Lower leg skin (tissue), 3 donors: Measurements from ENCODE around the gene VWCE.
"Not testable (repeated sequence)": the region's sequence is repeated elsewhere in the genome, so short reads cannot be mapped to it uniquely, and the experiment has no call there.

Experiments used
- CTCF ChIP-seq, 3 donors: fragments of 450-650 bp; IDR thresholded peaks; one replicate each; pipeline ENCODE4 v1.5.1; 2016; ENCODE audit warnings: antibody characterized with exemption in 3 of 3, mild to moderate bottlenecking in 3 of 3, moderate library complexity in 2 of 3
- POLR2A ChIP-seq, 2 donors: fragments of 450-650 bp; IDR thresholded peaks; one replicate each; pipeline ENCODE4 v1.6.1; 2016 to 2017; ENCODE audit warnings: antibody characterized with exemption in 2 of 2, mild to moderate bottlenecking in 1 of 2, moderate library complexity in 1 of 2

- not testable (repeated sequence) for TF ChIP-seq CTCF, POLR2A (IDR thresholded peaks at IDR 0.05)
These were observed 58.0 kb downstream of the VWCE start for GRCh38 chr11:61237130-61237529.
